Fibroblast of pulmonary artery (primary cell): ENCODE data around the gene CMTM8.

Experiments used
- DNase-seq: peaks from one replicate; pipeline ENCODE4 v3.0.0-alpha.2; 2010; ENCODE audit warnings: low read depth
- H3K4me3 ChIP-seq: replicated peaks from 2 replicates; pipeline ENCODE4 v1.5.1; 2011; ENCODE audit warnings: low read depth, mild to moderate bottlenecking, control low read depth, low read length, moderate library complexity
- CTCF ChIP-seq: IDR thresholded peaks from 2 replicates; pipeline ENCODE4 v1.5.1; 2011; ENCODE audit warnings: mild to moderate bottlenecking, control low read depth, low read length, inconsistent platforms; ENCODE audit errors: missing control alignments

Gene CMTM8

GRCh38 chr3:32316976-32317375, 78.5 kb downstream of the CMTM8 start:
- no peak for DNase-seq
- no peak for TF ChIP-seq CTCF
- no peak overlapping the region for H3K4me3 ChIP-seq

GRCh38 chr3:32319607-32320006, 81.1 kb downstream of the CMTM8 start:
- DNase-seq: no peak
- H3K4me3 ChIP-seq: no peak overlapping the region
- no peak for TF ChIP-seq CTCF

GRCh38 chr3:32320080-32320479, 81.6 kb downstream of the CMTM8 start:
- no peak for DNase-seq
- TF ChIP-seq CTCF: no peak
- no peak overlapping the region for H3K4me3 ChIP-seq

GRCh38 chr3:32321095-32321790, 82.8 kb downstream of the CMTM8 start:
- no peak for DNase-seq
- no peak for TF ChIP-seq CTCF
- H3K4me3 ChIP-seq: no peak overlapping the region

GRCh38 chr3:32322311-32322710, 83.8 kb downstream of the CMTM8 start:
- no peak for TF ChIP-seq CTCF
- DNase-seq: no peak
- H3K4me3 ChIP-seq: no peak overlapping the region

- TF ChIP-seq CTCF: no peak
- H3K4me3 ChIP-seq: no peak overlapping the region
- no peak for DNase-seq
Observed at GRCh38 chr3:32323604-32324003, 85.1 kb downstream of the CMTM8 start.

- TF ChIP-seq CTCF: no peak
- DNase-seq: no peak
- no peak overlapping the region for H3K4me3 ChIP-seq
Observed at GRCh38 chr3:32325201-32325600, 86.7 kb downstream of the CMTM8 start.
